Adrenal gland (tissue), 12 donors: ENCODE results near the gene EPN3. TPM values are rescaled to one million over a fixed set of nuclear protein-coding genes. Genes with fewer than 3 reads are reported as not detected.

Source experiments
- DNase-seq, 7 donors: peaks; one replicate each; pipeline ENCODE4 v3.0.0-alpha.2; 2019 to 2020
- H3K27ac ChIP-seq, 5 donors: fragments of 200-600 bp; sonication (generic) in 4 of 5; 1 replicate in 3 of 5; 2 replicates in 2 of 5; pipeline versions ENCODE4 v1.5.1 to v1.8.0; 2016 to 2020; ENCODE audit warnings: mild to moderate bottlenecking in 1 of 5
- H3K27me3 ChIP-seq: fragments of 200-600 bp; 2 replicates; pipeline ENCODE4 v1.8.0; 2021
- H3K36me3 ChIP-seq, 2 donors: fragments of 200-600 bp; replicated peaks in 1 of 2; 1 replicate in 1 of 2; 2 replicates in 1 of 2; pipeline versions ENCODE4 v1.5.1 to v1.8.0; 2018 to 2022
- H3K4me1 ChIP-seq, 2 donors: fragments of 200-600 bp; replicated peaks in 1 of 2; 1 replicate in 1 of 2; 2 replicates in 1 of 2; pipeline versions ENCODE4 v1.5.1 to v1.8.0; 2018 to 2021
- H3K4me3 ChIP-seq, 4 donors: fragments of 200-600 bp; sonication (generic) in 3 of 4; one replicate each; pipeline ENCODE4 v1.5.1; 2016 to 2018
- H3K9me3 ChIP-seq, 3 donors: fragments of 200-600 bp; sonication (generic) in 1 of 3; replicated peaks in 1 of 3; 1 replicate in 2 of 3; 2 replicates in 1 of 3; pipeline versions ENCODE4 v1.5.1 to v1.8.0; 2016 to 2021
- POLR2A ChIP-seq, 2 donors: fragments of 450-650 bp; IDR thresholded peaks; one replicate each; pipeline ENCODE4 v1.6.1; 2017; ENCODE audit warnings: antibody characterized with exemption in 2 of 2, mild to moderate bottlenecking in 2 of 2, moderate library complexity in 1 of 2
- WGBS, 4 donors: extraction: QIAGEN DNeasy Blood & Tissue Kit in 2 of 4; methylation state at CpG; one replicate each; pipeline versions ENCODE4 v1.1.5 to v1.1.7; 2013 to 2017; 5-methylcytosine and 5-hydroxymethylcytosine counted together
- intact Hi-C, 2 donors: fragments of 100-400 bp; cut with DNase I; formaldehyde crosslinking; loops; one replicate each; pipeline versions ENCODE4 v1.14.1 to v1.15.0; 2022 to 2023
- polyA plus RNA-seq, 3 donors: library from polyadenylated mRNA; stranded (reverse); fragments of 200-250 nt in 2 of 3; fragments of 350-450 nt in 1 of 3; fragmentation: Illumina TruSeq in 1 of 3; extraction: RNeasy Lipid Tissue Mini Kit (QIAGEN cat#74804) in 1 of 3; gene quantifications; one replicate each; pipeline ENCODE4 v1.2.3, GENCODE V29; 2013 to 2014
- total RNA-seq, 9 donors: library from RNA; depleted of rRNA in 4 of 9; stranded (reverse); fragments of >200 nt in 4 of 9; fragments of 120-200 nt in 1 of 9; fragmentation: NEBNext Ultra II Directional in 1 of 9; extraction: Animal tissue kit (Norgen Biotek cat#: 25700) in 1 of 9; gene quantifications; one replicate each; pipeline versions ENCODE4 v1.1.0 to v1.2.4, GENCODE V29; 2013 to 2023
- TF ChIP-seq, protein P1 (sequence below), 6 experiments: fragments of 450-650 bp in 4 of 6; fragments of 200-600 bp in 2 of 6; sonication (generic) in 1 of 6; IDR thresholded peaks; 1 replicate in 5 of 6; 2 replicates in 1 of 6; pipeline versions ENCODE4 v1.5.1 to v1.8.0; 2016 to 2021; ENCODE audit warnings: antibody characterized with exemption in 6 of 6, mild to moderate bottlenecking in 2 of 6, moderate library complexity in 1 of 6
- donor health status: healthy with polysubstance abuse.
- donor health status: Bipolar disorder and iron deficiency.
- donor health status: DM: yes; HTN: yes; CAD: no.
- donor health status: DM: no; HTN: no; CAD: no.
- donor health status: DM: no; HTN: no; CAD: no.
- donor health status: DM: yes; HTN: yes; CAD: no.

The EPN3 gene
- total and polyA plus RNA-seq, 12 donors, result 1.2 to 96.1 (median 27.9) TPM

DNA sequence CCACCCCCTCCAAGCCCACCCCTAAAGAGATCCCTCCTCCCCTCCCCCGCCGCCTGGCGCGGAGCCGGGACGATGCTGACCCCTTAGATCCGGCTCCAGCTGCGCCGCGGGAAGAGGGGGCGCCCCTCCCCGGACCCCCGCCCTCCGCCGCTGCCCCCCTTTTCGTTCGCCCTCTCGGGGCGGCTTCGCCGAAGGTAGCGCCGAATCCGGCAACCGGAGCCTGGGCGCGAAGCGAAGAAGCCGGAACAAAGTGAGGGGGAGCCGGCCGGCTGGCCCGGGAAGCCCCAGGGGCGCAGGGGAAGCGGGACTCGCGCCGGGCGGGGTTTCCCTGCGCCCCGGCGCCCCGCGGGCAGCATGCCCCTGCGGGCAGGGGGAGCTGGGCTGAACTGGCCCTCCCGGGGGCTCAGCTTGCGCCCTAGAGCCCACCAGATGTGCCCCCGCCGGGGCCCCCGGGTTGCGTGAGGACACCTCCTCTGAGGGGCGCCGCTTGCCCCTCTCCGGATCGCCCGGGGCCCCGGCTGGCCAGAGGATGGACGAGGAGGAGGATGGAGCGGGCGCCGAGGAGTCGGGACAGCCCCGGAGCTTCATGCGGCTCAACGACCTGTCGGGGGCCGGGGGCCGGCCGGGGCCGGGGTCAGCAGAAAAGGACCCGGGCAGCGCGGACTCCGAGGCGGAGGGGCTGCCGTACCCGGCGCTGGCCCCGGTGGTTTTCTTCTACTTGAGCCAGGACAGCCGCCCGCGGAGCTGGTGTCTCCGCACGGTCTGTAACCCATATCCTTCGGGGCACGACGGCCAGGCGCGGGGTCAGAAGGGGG lies 28.6 kb downstream of the EPN3 start:
- H3K4me3 ChIP-seq, result peak overlapping the region in 1 of 4 donors; percentile 54
- H3K27me3 ChIP-seq, result peaks cover 13% of the 10 kb centered on the region
- TF ChIP-seq, protein P1, sequence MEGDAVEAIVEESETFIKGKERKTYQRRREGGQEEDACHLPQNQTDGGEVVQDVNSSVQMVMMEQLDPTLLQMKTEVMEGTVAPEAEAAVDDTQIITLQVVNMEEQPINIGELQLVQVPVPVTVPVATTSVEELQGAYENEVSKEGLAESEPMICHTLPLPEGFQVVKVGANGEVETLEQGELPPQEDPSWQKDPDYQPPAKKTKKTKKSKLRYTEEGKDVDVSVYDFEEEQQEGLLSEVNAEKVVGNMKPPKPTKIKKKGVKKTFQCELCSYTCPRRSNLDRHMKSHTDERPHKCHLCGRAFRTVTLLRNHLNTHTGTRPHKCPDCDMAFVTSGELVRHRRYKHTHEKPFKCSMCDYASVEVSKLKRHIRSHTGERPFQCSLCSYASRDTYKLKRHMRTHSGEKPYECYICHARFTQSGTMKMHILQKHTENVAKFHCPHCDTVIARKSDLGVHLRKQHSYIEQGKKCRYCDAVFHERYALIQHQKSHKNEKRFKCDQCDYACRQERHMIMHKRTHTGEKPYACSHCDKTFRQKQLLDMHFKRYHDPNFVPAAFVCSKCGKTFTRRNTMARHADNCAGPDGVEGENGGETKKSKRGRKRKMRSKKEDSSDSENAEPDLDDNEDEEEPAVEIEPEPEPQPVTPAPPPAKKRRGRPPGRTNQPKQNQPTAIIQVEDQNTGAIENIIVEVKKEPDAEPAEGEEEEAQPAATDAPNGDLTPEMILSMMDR (IDR thresholded peaks at IDR 0.05), result no peak
- no peak for TF ChIP-seq POLR2A (IDR thresholded peaks at IDR 0.05)
- intact Hi-C loops, result loop anchor here in 1 of 2 donors (5.0 kb wide), 1 partner anchor 46 kb away; no protein-coding TSS in a partner anchor
- no peaks in the 10 kb centered on the region for H3K9me3 ChIP-seq
- no peak for DNase-seq
- H3K27ac ChIP-seq, result no peak overlapping the region
- H3K4me1 ChIP-seq, result peaks cover 22 to 28% of the 10 kb centered on the region in 2 donors
- WGBS, 4 donors, result 0 to 1% (median 1%) methylated on average over 6 to 84 of the region's 88 CpGs; no CpG with 5 or more reads in 1 of the 4 donors
- no peaks in the 10 kb centered on the region for H3K36me3 ChIP-seq

GRCh38 chr17:50561746-50562141 lies 29.2 kb downstream of the EPN3 start:
- Histone ChIP-seq H3K4me3 (peak overlapping the region in 1 of 4 donors; percentile 54), H3K36me3 (no peaks in the 10 kb centered on the region), H3K9me3 (no peaks in the 10 kb centered on the region), H3K4me1 (peaks cover 22 to 28% of the 10 kb centered on the region in 2 donors), H3K27ac (no peak overlapping the region), H3K27me3 (peaks cover 13% of the 10 kb centered on the region)
- 1 to 6% methylated on average over 25 to 27 of the region's 27 CpGs; no CpG with 5 or more reads in 2 of the 4 donors for WGBS, 4 donors
- intact Hi-C loops, result loop anchor here in 1 of 2 donors (5.0 kb wide), 1 partner anchor 46 kb away; no protein-coding TSS in a partner anchor
- DNase-seq, result no peak
- TF ChIP-seq POLR2A (IDR thresholded peaks at IDR 0.05), result no peak
- TF ChIP-seq, protein P1 (IDR thresholded peaks at IDR 0.05), result no peak

DNA sequence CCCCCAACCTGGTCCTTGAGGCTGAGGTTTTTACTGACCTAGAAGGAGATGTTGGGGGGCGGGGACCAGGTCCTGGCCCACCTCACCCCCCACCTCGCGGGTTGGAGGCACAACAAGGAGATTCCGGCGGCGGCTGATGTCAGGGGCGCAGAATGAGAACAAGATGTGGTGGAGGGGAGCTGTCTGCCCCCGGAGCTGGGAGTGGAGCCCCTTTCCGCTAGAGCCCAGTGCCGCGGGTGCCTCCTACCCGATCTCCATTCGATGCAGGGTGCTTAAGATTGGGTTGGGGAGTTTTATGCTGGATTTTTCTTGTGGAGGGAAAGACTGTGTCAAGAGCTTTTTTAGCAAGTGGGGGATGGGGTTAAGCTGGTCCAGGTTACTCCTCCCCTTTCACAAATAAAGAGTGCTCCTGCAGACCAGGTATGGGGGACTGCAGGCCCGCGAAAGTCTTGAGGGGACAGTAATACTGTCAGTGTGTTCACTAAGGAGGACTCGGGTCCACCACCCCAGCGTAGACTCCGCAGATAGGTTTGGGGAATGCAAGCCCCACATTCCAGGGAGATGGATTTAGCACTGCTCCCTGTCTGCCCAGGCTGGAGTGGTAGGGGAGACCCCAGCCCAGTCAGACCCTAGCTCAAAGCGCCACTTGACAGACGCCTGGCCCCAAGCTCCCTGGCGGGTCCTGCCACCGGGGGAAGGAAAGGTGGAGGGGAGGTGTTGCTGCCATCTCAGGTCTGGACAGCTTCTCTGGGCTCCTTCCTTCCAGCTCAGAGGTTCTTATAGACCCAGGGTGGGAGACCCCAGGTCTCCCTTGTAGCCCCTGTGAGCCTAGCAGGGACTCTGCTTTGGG lies 29.9 kb downstream of the EPN3 start:
- no peak for DNase-seq
- 47 to 64% (median 49%) methylated on average over 10 to 22 of the region's 22 CpGs for WGBS, 4 donors
- Histone ChIP-seq H3K4me1 (peaks cover 22 to 28% of the 10 kb centered on the region in 2 donors), H3K9me3 (no peaks in the 10 kb centered on the region), H3K27me3 (peaks cover 13% of the 10 kb centered on the region), H3K27ac (no peak overlapping the region), H3K4me3 (no peak overlapping the region), H3K36me3 (no peaks in the 10 kb centered on the region)
- TF ChIP-seq POLR2A (IDR thresholded peaks at IDR 0.05), result no peak
- TF ChIP-seq, protein P1 (IDR thresholded peaks at IDR 0.05), result no peak
- intact Hi-C loops, result loop anchor here in 1 of 2 donors (5.0 kb wide), 1 partner anchor 45 kb away; no protein-coding TSS in a partner anchor

GRCh38 chr17:50563092-50563511 lies 30.6 kb downstream of the EPN3 start:
- peaks cover 13% of the 10 kb centered on the region for H3K27me3 ChIP-seq
- peaks cover 22 to 28% of the 10 kb centered on the region in 2 donors for H3K4me1 ChIP-seq
- intact Hi-C loops, result loop anchor here in 1 of 2 donors (5.0 kb wide), 1 partner anchor 44 kb away; no protein-coding TSS in a partner anchor
- no peak for TF ChIP-seq POLR2A (IDR thresholded peaks at IDR 0.05)
- TF ChIP-seq, protein P1 (IDR thresholded peaks at IDR 0.05), result no peak
- H3K36me3 ChIP-seq, result no peaks in the 10 kb centered on the region
- DNase-seq, result no peak
- H3K9me3 ChIP-seq, result no peaks in the 10 kb centered on the region
- WGBS, 4 donors, result 78 to 89% (median 80%) methylated on average over 3 to 4 of the region's 4 CpGs
- H3K4me3 ChIP-seq, result no peak overlapping the region
- H3K27ac ChIP-seq, result no peak overlapping the region
